CD4-positive, alpha-beta T cell (primary cell): Measurements from ENCODE around the gene TBC1D22B. TPM values are rescaled to one million over a fixed set of nuclear protein-coding genes. Genes with fewer than 3 reads are reported as not detected.

Experiments used
- ATAC-seq: fragments of 200-7000 bp; cut with Tn5 transposase; one replicate; pipeline ENCODE4 v1.10.0; 2022; ENCODE audit warnings: mild to moderate bottlenecking; ENCODE audit not compliant: poor library complexity
- CTCF ChIA-PET: fragments of 350-600 bp; sonication (Branson Sonifier 250); formaldehyde crosslinking; loops from one replicate; lab custom pipeline; 2021; ENCODE audit warnings: antibody characterized with exemption, inconsistent platforms; lab: Charles Lee
- POLR2A ChIA-PET: fragments of 350-600 bp; sonication (Branson Sonifier 250); formaldehyde crosslinking; loops from one replicate; lab custom pipeline; 2021; ENCODE audit warnings: antibody characterized with exemption, inconsistent platforms; lab: Charles Lee
- DNase-seq, 14 experiments: peaks; one replicate each; pipeline ENCODE4 v3.0.0-alpha.2; 2013 to 2020; ENCODE audit warnings: mixed read lengths in 2 of 14
- H3K27ac ChIP-seq, 2 donors: one replicate each; pipeline versions ENCODE4 v1.5.1 to v1.7.0; 2013; ENCODE audit warnings: low read length in 2 of 2, low read depth in 1 of 2, mild to moderate bottlenecking in 1 of 2
- H3K27me3 ChIP-seq, 2 experiments: 1 replicate in 1 of 2; 2 replicates in 1 of 2; pipeline versions ENCODE4 v1.6.1 to v1.7.0; 2013; ENCODE audit warnings: low read length in 2 of 2, control low read depth in 1 of 2, mild to moderate bottlenecking in 1 of 2, moderate library complexity in 1 of 2; ENCODE audit not compliant: insufficient read depth in 2 of 2, control insufficient read depth in 1 of 2
- H3K36me3 ChIP-seq: one replicate; pipeline ENCODE4 v1.6.1; 2013; ENCODE audit warnings: low read length, control low read depth; ENCODE audit not compliant: insufficient read depth
- H3K4me1 ChIP-seq: one replicate; pipeline ENCODE4 v1.6.1; 2013; ENCODE audit warnings: low read length, control low read depth; ENCODE audit not compliant: insufficient read depth
- H3K4me3 ChIP-seq: one replicate; pipeline ENCODE4 v1.5.1; 2013; ENCODE audit warnings: mild to moderate bottlenecking, low read length, moderate library complexity
- H3K9me3 ChIP-seq, 2 experiments: 1 replicate in 1 of 2; 2 replicates in 1 of 2; pipeline versions ENCODE4 v1.6.1 to v1.7.0; 2013; ENCODE audit warnings: low read length in 2 of 2, mild to moderate bottlenecking in 2 of 2, control low read depth in 1 of 2, moderate library complexity in 1 of 2; ENCODE audit not compliant: control insufficient read depth in 1 of 2, insufficient read depth in 1 of 2
- H3K27ac Mint-ChIP-seq: one replicate; pipeline ENCODE4 v1.8.0; 2020; ENCODE audit warnings: mixed read lengths
- H3K27me3 Mint-ChIP-seq: one replicate; pipeline ENCODE4 v1.8.0; 2021; ENCODE audit warnings: mixed read lengths
- H3K36me3 Mint-ChIP-seq: one replicate; pipeline ENCODE4 v1.8.0; 2021; ENCODE audit warnings: low read depth, mixed read lengths
- H3K4me1 Mint-ChIP-seq: one replicate; pipeline ENCODE4 v1.8.0; 2021; ENCODE audit warnings: low read depth, mixed read lengths
- H3K4me3 Mint-ChIP-seq: one replicate; pipeline ENCODE4 v1.8.0; 2020; ENCODE audit warnings: mild to moderate bottlenecking, mixed read lengths
- H3K9me3 Mint-ChIP-seq: one replicate; pipeline ENCODE4 v1.8.0; 2020; ENCODE audit warnings: mixed read lengths
- CTCF ChIP-seq: fragments of 200-600 bp; IDR thresholded peaks from one replicate; pipeline ENCODE4 v1.8.0; 2022; ENCODE audit warnings: antibody characterized with exemption, mild to moderate bottlenecking
- intact Hi-C, 2 experiments: fragments of 100-400 bp; cut with DNase I in 1 of 2; cut with micrococcal nuclease in 1 of 2; formaldehyde crosslinking; loops; one replicate each; pipeline versions ENCODE4 v1.15.1 to v1.9.0; 2023 to 2025; cut with DNase I, micrococcal nuclease
- total RNA-seq, 174 experiments: library from RNA in 2 of 174; stranded (reverse) in 2 of 174; gene quantifications; one replicate each; pipeline ENCODE4 v1.2.3 and lab custom pipeline; 2021 to 2026

The TBC1D22B gene
- total RNA-seq, 2 experiments from 2014 or later, result 5.9 to 6.6 TPM

GRCh38 chr6:37303891-37304503, 46.4 kb downstream of the TBC1D22B start:
- intact Hi-C loops, result no loop called here
- no peaks in the 10 kb centered on the region for H3K4me1 Mint-ChIP-seq
- no peaks in the 10 kb centered on the region for H3K9me3 Mint-ChIP-seq
- Histone ChIP-seq H3K27me3 (no peaks in the 10 kb centered on the region), H3K9me3 (no peaks in the 10 kb centered on the region), H3K36me3 (peaks cover 48% of the 10 kb centered on the region), H3K27ac (no peak overlapping the region), H3K4me1 (no peaks in the 10 kb centered on the region), H3K4me3 (no peak overlapping the region)
- TF ChIP-seq CTCF, result no peak
- no peak overlapping the region for H3K4me3 Mint-ChIP-seq
- peaks cover 83% of the 10 kb centered on the region for H3K36me3 Mint-ChIP-seq
- ATAC-seq, result no peak
- no peak overlapping the region for H3K27ac Mint-ChIP-seq
- ChIA-PET CTCF (interaction anchor here (0.5 to 1.2 kb wide), 3 partner anchors 16 to 551 kb away, joined by 3 read pairs; no protein-coding TSS in a partner anchor), POLR2A (no interaction called here)
- peak in 1 of 14 experiments; percentile 11 for DNase-seq
- H3K27me3 Mint-ChIP-seq, result no peaks in the 10 kb centered on the region

DNA sequence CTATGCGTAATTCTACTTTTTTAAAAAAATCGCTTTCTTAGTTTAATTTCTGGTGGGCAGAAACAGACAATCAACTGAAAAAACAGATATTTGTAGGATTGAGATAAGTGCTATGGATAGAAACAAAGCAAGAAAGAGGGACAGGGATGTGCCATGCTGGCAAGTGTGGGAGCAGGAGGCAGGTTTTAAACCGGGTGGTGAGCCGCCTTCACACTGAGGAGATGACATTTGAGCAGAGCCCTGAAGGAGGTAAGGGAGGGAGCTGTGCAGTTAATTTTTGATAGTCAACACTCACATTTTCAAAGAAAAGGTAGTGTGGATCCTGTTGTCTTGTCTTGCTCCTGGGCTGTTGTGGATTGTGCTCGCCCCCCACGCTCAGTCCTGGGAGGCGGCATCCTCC, 47.2 kb downstream of the TBC1D22B start:
- H3K4me3 Mint-ChIP-seq, result no peak overlapping the region
- H3K4me1 Mint-ChIP-seq, result no peaks in the 10 kb centered on the region
- Histone ChIP-seq H3K36me3 (peaks cover 44% of the 10 kb centered on the region), H3K4me3 (no peak overlapping the region), H3K9me3 (no peaks in the 10 kb centered on the region), H3K27ac (no peak overlapping the region), H3K27me3 (no peaks in the 10 kb centered on the region), H3K4me1 (no peaks in the 10 kb centered on the region)
- no peak for TF ChIP-seq CTCF
- peaks cover 77% of the 10 kb centered on the region for H3K36me3 Mint-ChIP-seq
- POLR2A ChIA-PET, result no interaction called here
- no peak overlapping the region for H3K27ac Mint-ChIP-seq
- no peaks in the 10 kb centered on the region for H3K9me3 Mint-ChIP-seq
- intact Hi-C loops, result no loop called here
- ATAC-seq, result no peak
- CTCF ChIA-PET, result interaction anchor here (1.2 kb wide), 1 partner anchor 283 kb away, joined by 3 read pairs; no protein-coding TSS in a partner anchor
- H3K27me3 Mint-ChIP-seq, result no peaks in the 10 kb centered on the region
- DNase-seq, result no peak

- Mint-ChIP-seq H3K36me3 (peaks cover 69% of the 10 kb centered on the region), H3K4me3 (no peak overlapping the region), H3K27ac (no peak overlapping the region), H3K27me3 (no peaks in the 10 kb centered on the region), H3K9me3 (no peaks in the 10 kb centered on the region), H3K4me1 (no peaks in the 10 kb centered on the region)
- ChIA-PET POLR2A (no interaction called here), CTCF (no interaction called here)
- no peak for TF ChIP-seq CTCF
- intact Hi-C loops, result no loop called here
- no peak for ATAC-seq
- Histone ChIP-seq H3K4me3 (no peak overlapping the region), H3K27ac (no peak overlapping the region), H3K36me3 (peaks cover 44% of the 10 kb centered on the region), H3K27me3 (no peaks in the 10 kb centered on the region), H3K4me1 (no peaks in the 10 kb centered on the region), H3K9me3 (no peaks in the 10 kb centered on the region)
- no peak for DNase-seq
Observed at GRCh38 chr6:37305841-37306425, 48.4 kb downstream of the TBC1D22B start.
